Natural killer cell (primary cell): Measurements from ENCODE around the gene PASK. TPM values are rescaled to one million over a fixed set of nuclear protein-coding genes. Genes with fewer than 3 reads are reported as not detected.

Experiments used
- ATAC-seq, 3 donors: fragments of 150-1000 bp in 2 of 3; fragments of 200-7000 bp in 1 of 3; cut with Tn5 transposase; 1 replicate in 1 of 3; 2 replicates in 2 of 3; pipeline ENCODE4 v1.10.0; 2021; ENCODE audit warnings: mild to moderate bottlenecking in 2 of 3, moderate library complexity in 2 of 3
- DNase-seq, 2 donors: peaks; one replicate each; pipeline versions ENCODE4 v3.0.0 to v3.0.0-alpha.2; 2013 to 2021; ENCODE audit warnings: mixed read lengths in 1 of 2
- H3K27ac ChIP-seq: one replicate; pipeline ENCODE4 v1.5.1; 2013; ENCODE audit warnings: mild to moderate bottlenecking, low read length
- H3K27me3 ChIP-seq: one replicate; pipeline ENCODE4 v1.6.1; 2013; ENCODE audit warnings: low read length; ENCODE audit not compliant: control insufficient read depth, insufficient read depth
- H3K36me3 ChIP-seq: one replicate; pipeline ENCODE4 v1.6.1; 2013; ENCODE audit warnings: low read length; ENCODE audit not compliant: control insufficient read depth, insufficient read depth
- H3K4me1 ChIP-seq: one replicate; pipeline ENCODE4 v1.6.1; 2013; ENCODE audit warnings: low read length; ENCODE audit not compliant: control insufficient read depth, insufficient read depth
- H3K4me3 ChIP-seq: one replicate; pipeline ENCODE4 v1.5.1; 2013; ENCODE audit warnings: low read length
- H3K9me3 ChIP-seq: one replicate; pipeline ENCODE4 v1.6.1; 2013; ENCODE audit warnings: low read length; ENCODE audit not compliant: control insufficient read depth, insufficient read depth
- H3K27ac Mint-ChIP-seq, 2 donors: one replicate each; pipeline ENCODE4 v1.8.0; 2022; ENCODE audit warnings: mild to moderate bottlenecking in 2 of 2, mixed read lengths in 2 of 2, moderate library complexity in 1 of 2
- H3K27me3 Mint-ChIP-seq, 2 donors: one replicate each; pipeline ENCODE4 v1.8.0; 2022; ENCODE audit warnings: low read depth in 2 of 2, mixed read lengths in 2 of 2
- H3K36me3 Mint-ChIP-seq: one replicate; pipeline ENCODE4 v1.8.0; 2022; ENCODE audit warnings: mixed read lengths
- H3K4me1 Mint-ChIP-seq, 2 donors: one replicate each; pipeline ENCODE4 v1.8.0; 2022; ENCODE audit warnings: mixed read lengths in 2 of 2
- H3K4me3 Mint-ChIP-seq: one replicate; pipeline ENCODE4 v1.8.0; 2022; ENCODE audit warnings: mild to moderate bottlenecking, moderate library complexity, mixed read lengths
- H3K9me3 Mint-ChIP-seq, 2 donors: one replicate each; pipeline ENCODE4 v1.8.0; 2022; ENCODE audit warnings: mixed read lengths in 2 of 2
- WGBS: methylation state at CpG from one replicate; pipeline ENCODE4 v1.1.7; 2013; ENCODE audit warnings: missing lambda C conversion rate; ENCODE audit not compliant: insufficient coverage; 5-methylcytosine and 5-hydroxymethylcytosine counted together
- intact Hi-C: fragments of 100-400 bp; cut with micrococcal nuclease; formaldehyde crosslinking; loops from one replicate; pipeline ENCODE4 v1.14.2; 2022
- total RNA-seq, 4 donors: library from RNA; stranded (reverse); fragments of 120-200 nt in 1 of 4; gene quantifications; one replicate each; pipeline versions ENCODE4 v1.2.3 to v1.2.4, GENCODE V29; 2013 to 2022
- TF ChIP-seq, protein P1 (sequence below): fragments of 200-600 bp; IDR thresholded peaks from one replicate; pipeline ENCODE4 v1.8.0; 2022; ENCODE audit warnings: antibody characterized with exemption

Gene PASK
- total RNA-seq, 3 donors from 2014 or later (not counting 1 experiment from before 2014, with no cell fraction given) = 27.9 to 45.2 (median 36.2) TPM

- H3K36me3 Mint-ChIP-seq = no peaks in the 10 kb centered on the region
- intact Hi-C loops = no loop called here
- H3K27me3 ChIP-seq = no peaks in the 10 kb centered on the region
These were observed 39.3 kb upstream of the PASK start, which contains the start of gene ANO7 for GRCh38 chr2:241188361-241189092. Gene ANO7, plus strand, starts transcription at chr2:241188677. Its CDS starts 1,387 bp downstream, at chr2:241190064.

DNA sequence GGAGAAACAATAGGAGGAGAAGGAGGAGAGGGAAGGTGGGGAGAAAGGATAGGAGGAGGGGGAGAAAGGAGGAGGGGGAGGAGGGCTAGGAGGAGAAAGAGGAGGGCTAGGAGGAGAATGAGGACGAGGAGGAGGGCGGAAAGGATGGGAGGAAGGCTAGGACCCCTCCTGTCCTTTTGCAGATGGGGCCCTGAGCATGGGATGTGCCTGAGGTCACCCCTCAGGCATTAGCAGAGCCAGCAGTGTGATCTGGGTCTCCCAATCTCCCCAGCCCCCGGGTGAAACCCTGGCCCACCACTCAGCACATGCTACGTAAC is 38.6 kb upstream of the PASK start:
- no peak overlapping the region for H3K27ac Mint-ChIP-seq
- no peaks in the 10 kb centered on the region for H3K4me1 Mint-ChIP-seq
- DNase-seq (no peak), ATAC-seq (no peak)
- H3K4me1 ChIP-seq = no peaks in the 10 kb centered on the region
- no peak overlapping the region for H3K4me3 Mint-ChIP-seq
- no peak overlapping the region for H3K4me3 ChIP-seq
- no peak overlapping the region for H3K27ac ChIP-seq
- no peaks in the 10 kb centered on the region for H3K9me3 ChIP-seq
- TF ChIP-seq, protein P1, sequence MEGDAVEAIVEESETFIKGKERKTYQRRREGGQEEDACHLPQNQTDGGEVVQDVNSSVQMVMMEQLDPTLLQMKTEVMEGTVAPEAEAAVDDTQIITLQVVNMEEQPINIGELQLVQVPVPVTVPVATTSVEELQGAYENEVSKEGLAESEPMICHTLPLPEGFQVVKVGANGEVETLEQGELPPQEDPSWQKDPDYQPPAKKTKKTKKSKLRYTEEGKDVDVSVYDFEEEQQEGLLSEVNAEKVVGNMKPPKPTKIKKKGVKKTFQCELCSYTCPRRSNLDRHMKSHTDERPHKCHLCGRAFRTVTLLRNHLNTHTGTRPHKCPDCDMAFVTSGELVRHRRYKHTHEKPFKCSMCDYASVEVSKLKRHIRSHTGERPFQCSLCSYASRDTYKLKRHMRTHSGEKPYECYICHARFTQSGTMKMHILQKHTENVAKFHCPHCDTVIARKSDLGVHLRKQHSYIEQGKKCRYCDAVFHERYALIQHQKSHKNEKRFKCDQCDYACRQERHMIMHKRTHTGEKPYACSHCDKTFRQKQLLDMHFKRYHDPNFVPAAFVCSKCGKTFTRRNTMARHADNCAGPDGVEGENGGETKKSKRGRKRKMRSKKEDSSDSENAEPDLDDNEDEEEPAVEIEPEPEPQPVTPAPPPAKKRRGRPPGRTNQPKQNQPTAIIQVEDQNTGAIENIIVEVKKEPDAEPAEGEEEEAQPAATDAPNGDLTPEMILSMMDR = no peak
- H3K27me3 ChIP-seq = no peaks in the 10 kb centered on the region
- no peaks in the 10 kb centered on the region for H3K27me3 Mint-ChIP-seq
- no peaks in the 10 kb centered on the region for H3K36me3 Mint-ChIP-seq
- H3K9me3 Mint-ChIP-seq = no peaks in the 10 kb centered on the region
- intact Hi-C loops = no loop called here
- H3K36me3 ChIP-seq = peaks cover 2% of the 10 kb centered on the region
- 83% methylated on average over 4 of the region's 4 CpGs for WGBS

More at GRCh38 chr2:241188361-241189092, 39.3 kb upstream of the PASK start, which contains the start of gene ANO7:
- no peak within 1 kb of the TSS for H3K4me3 ChIP-seq
- H3K27me3 Mint-ChIP-seq = no peaks in the 10 kb centered on the region
- H3K4me3 Mint-ChIP-seq = no peak within 1 kb of the TSS
- no peak within 1 kb of the TSS for H3K27ac ChIP-seq
- H3K4me1 Mint-ChIP-seq = no peaks in the 10 kb centered on the region
- TF ChIP-seq, protein P1 = no peak
- WGBS = 82% methylated on average over 21 of the region's 21 CpGs
- H3K9me3 Mint-ChIP-seq = no peaks in the 10 kb centered on the region
- no peaks in the 10 kb centered on the region for H3K4me1 ChIP-seq
- no peak within 1 kb of the TSS for H3K27ac Mint-ChIP-seq
- no peaks in the 10 kb centered on the region for H3K36me3 ChIP-seq
- no peak for DNase-seq
- no peak for ATAC-seq
- H3K9me3 ChIP-seq = no peaks in the 10 kb centered on the region

DNA sequence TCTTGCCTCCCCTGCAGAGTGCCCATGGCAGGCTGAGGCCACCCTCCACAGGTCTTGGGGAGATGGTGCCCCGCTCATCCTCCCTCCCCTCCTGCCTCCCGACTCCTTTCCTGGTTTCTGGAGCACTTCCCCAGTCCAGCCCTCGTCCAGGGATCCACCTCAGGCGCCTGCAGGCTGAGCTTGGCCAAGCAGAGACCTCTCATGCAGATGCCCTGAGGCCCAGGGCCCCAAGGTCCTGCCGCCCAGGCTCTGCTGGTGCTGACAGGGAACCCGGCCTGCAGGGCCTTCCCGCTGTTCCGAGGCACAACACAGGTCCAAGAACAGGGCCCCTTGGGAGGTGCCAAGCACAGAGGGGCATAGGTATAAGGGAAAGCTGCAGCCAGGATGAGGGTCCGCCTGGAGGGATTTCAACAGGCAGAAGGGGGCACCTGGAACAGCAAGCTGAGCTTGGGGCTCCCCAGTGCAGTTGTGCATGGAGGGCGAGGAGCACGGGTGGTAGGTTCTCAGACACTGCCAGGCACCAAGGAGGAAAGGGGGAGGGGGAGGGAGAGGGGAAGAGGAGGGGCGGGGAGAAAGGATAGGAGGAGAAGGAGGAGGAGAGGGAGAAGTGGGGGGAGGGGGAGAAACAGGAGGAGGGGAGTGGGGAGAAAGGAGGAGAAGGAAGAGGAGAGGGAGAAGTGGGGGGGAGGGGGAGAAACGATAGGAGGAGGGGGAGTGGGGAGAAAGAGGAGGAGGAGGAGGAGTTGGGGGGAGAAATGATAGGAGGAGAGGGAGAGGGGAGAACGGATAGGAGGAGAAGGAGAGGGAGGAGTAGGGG is 38.0 kb upstream of the PASK start:
- Histone ChIP-seq H3K4me1 (no peaks in the 10 kb centered on the region), H3K4me3 (no peak overlapping the region), H3K36me3 (peaks cover 2% of the 10 kb centered on the region), H3K27ac (no peak overlapping the region), H3K9me3 (no peaks in the 10 kb centered on the region), H3K27me3 (no peaks in the 10 kb centered on the region)
- Mint-ChIP-seq H3K9me3 (no peaks in the 10 kb centered on the region), H3K4me3 (no peak overlapping the region), H3K4me1 (no peaks in the 10 kb centered on the region), H3K36me3 (no peaks in the 10 kb centered on the region), H3K27me3 (no peaks in the 10 kb centered on the region), H3K27ac (no peak overlapping the region)
- DNase-seq = no peak
- intact Hi-C loops = no loop called here
- TF ChIP-seq, protein P1 = no peak
- 68% methylated on average over 14 of the region's 14 CpGs for WGBS
- ATAC-seq = no peak
